ENCODE data around the gene A2ML1.

Gene A2ML1

DNA sequence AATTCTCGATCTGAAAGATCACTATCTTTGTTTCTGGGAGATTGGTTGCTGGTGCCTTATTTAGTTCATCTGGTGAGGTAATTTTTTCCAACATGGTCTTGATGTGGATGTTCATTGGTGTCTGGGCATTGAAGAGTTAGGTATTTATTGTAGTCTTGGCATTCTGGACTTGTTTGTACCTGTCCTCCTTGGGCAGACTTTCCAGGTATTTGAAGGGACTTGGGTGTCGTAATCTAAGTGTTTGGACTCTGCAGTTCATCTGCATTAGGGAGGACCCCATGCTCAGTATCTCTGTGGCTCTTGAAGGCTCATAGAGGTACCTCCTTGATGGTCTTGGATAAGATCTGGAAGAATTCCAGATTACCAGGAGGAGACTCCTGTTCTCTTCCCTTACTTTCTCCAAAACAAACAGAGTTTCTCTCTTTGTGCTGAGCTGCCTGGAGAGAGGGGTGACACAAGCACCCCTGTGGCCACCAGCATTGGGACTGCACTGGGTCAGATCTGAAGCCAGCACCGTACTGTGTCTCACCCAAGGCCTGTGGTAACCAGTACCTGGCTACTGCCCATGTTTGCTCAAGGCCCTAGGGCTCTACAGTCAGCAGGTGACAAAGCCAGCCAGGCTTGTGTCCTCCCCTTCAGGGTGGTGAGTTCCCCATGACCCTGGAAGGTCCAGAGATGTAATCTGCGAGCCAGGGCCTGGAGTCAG lies 5.3 kb downstream of the A2ML1 start:
- no peak for DNase-seq (ENCODE audit: extremely low read depth, insufficient read length)
- TF ChIP-seq, protein P1, sequence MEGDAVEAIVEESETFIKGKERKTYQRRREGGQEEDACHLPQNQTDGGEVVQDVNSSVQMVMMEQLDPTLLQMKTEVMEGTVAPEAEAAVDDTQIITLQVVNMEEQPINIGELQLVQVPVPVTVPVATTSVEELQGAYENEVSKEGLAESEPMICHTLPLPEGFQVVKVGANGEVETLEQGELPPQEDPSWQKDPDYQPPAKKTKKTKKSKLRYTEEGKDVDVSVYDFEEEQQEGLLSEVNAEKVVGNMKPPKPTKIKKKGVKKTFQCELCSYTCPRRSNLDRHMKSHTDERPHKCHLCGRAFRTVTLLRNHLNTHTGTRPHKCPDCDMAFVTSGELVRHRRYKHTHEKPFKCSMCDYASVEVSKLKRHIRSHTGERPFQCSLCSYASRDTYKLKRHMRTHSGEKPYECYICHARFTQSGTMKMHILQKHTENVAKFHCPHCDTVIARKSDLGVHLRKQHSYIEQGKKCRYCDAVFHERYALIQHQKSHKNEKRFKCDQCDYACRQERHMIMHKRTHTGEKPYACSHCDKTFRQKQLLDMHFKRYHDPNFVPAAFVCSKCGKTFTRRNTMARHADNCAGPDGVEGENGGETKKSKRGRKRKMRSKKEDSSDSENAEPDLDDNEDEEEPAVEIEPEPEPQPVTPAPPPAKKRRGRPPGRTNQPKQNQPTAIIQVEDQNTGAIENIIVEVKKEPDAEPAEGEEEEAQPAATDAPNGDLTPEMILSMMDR (IDR thresholded peaks at IDR 0.05; ENCODE audit: insufficient read depth, low read length, poor library complexity, severe bottlenecking) = no peak
- H3K27me3 ChIP-seq (replicated peaks; ENCODE audit: control insufficient read depth, insufficient read depth, low read length) = no peaks in the 10 kb centered on the region
- H3K4me3 ChIP-seq (replicated peaks; ENCODE audit: low read depth, low read length) = no peak overlapping the region
- no peaks in the 10 kb centered on the region for H3K36me3 ChIP-seq (ENCODE audit: control insufficient read depth, insufficient read depth, low read length)

DNA sequence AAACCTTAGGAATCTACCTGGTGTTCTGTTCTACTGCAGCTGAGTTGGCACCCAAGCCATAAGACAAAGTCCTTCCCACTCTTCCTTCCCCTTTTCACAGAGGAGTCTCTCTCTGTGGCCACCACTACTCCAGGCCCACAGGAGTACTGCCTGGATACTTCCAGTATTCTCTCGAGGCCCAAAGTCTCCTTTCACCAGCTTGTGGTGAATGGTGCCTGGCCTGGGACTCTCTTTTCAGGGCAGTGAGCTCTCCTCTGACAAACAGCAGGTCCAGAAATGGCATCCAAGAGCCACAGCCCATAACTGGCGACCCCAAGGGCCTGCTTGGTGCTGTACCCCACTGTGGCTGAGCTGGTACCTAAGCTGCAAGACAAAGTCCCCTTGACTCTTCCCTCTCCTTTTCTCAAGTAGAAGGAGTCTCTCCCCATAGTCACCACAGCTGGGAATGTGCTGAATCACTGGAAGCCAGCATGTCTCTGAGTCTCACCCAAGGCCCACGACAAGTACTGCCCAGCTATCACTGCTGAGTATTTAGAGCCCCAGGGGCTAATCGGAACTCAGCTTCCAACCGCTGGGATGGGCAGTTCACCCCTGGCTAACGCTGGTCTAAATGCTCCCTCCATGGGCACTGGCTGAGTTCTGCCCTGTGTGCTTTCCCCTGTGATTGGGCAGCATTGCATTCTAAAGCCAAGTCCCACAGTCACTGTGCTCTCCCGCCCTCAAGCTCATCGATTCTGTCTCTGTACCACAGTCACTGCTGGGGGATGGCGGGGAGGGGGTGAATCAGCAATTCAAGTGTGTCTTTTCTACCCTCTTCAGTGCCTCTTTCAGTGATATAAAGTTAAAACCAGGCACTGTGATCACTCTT lies 6.1 kb downstream of the A2ML1 start:
- TF ChIP-seq, protein P1 (IDR thresholded peaks at IDR 0.05; ENCODE audit: insufficient read depth, low read length, poor library complexity, severe bottlenecking) = no peak
- H3K27me3 ChIP-seq (replicated peaks; ENCODE audit: control insufficient read depth, insufficient read depth, low read length) = no peaks in the 10 kb centered on the region
- DNase-seq (ENCODE audit: extremely low read depth, insufficient read length) = no peak
- H3K36me3 ChIP-seq (ENCODE audit: control insufficient read depth, insufficient read depth, low read length) = no peaks in the 10 kb centered on the region
- no peak overlapping the region for H3K4me3 ChIP-seq (replicated peaks; ENCODE audit: low read depth, low read length)

DNA sequence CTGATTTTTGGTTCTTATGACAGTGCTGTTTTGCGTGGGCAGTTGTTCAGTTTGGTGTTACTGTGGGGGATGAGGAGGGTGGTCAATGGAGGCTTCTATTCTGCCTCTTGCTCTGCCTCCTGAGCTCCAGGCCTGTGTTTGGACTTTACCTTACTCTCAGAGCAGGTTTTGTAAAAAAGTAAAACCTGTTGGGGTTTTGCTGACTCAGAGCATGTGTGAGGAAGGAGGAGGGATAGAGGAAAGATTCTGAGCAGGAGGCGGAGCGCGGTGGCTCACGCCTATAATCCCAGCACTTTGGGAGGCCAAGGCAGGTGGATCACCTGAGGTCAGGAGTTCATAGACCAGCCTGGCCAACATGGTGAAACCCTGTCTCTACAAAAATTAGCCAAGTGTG lies 6.7 kb downstream of the A2ML1 start:
- TF ChIP-seq, protein P1 (IDR thresholded peaks at IDR 0.05; ENCODE audit: insufficient read depth, low read length, poor library complexity, severe bottlenecking) = no peak
- DNase-seq (ENCODE audit: extremely low read depth, insufficient read length) = no peak
- H3K4me3 ChIP-seq (replicated peaks; ENCODE audit: low read depth, low read length) = no peak overlapping the region
- no peaks in the 10 kb centered on the region for H3K27me3 ChIP-seq (replicated peaks; ENCODE audit: control insufficient read depth, insufficient read depth, low read length)
- no peaks in the 10 kb centered on the region for H3K36me3 ChIP-seq (ENCODE audit: control insufficient read depth, insufficient read depth, low read length)

DNA sequence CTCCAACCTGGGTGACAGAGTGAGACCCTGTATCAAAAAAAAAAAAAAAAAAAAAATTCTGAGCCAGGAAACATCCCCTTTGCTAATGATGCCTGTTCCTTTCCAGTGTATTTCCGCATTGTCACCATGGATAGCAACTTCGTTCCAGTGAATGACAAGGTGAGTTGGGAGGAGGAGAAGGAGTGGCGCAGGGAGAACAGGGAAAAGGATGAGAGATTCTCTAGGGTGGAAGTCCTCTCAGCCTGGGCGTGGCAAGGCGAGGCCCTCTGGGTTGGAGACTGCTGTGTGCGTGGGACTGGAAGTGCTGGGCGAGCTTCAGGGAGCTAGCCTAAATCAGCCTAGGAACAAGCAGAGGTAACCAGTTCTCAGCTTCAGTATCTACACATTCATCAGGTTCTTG lies 7.2 kb downstream of the A2ML1 start:
- Histone ChIP-seq H3K4me3 (replicated peaks; ENCODE audit: low read depth, low read length) (no peak overlapping the region), H3K36me3 (ENCODE audit: control insufficient read depth, insufficient read depth, low read length) (no peaks in the 10 kb centered on the region), H3K27me3 (replicated peaks; ENCODE audit: control insufficient read depth, insufficient read depth, low read length) (no peaks in the 10 kb centered on the region)
- DNase-seq (ENCODE audit: extremely low read depth, insufficient read length) = no peak
- TF ChIP-seq, protein P1 (IDR thresholded peaks at IDR 0.05; ENCODE audit: insufficient read depth, low read length, poor library complexity, severe bottlenecking) = no peak

DNA sequence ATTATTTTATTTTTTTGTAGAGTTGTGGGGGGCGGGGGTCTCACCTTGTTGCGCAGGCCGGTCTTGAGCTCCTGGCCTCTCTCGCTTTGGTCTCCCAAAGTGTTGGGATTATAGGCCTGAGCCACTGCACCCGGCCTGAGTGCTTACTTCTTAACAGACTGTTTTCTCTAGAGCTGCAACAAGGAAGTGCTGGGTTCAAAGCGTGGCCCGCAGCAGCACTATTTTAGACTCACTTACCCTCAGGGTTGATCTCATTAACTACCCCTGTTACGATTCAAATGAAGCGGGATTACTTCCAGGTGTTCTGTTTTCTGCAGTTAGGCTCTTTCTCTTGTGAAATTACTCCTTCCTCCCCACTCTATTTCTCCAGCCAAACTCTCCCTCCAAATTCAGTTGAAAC lies 8.7 kb downstream of the A2ML1 start:
- H3K27me3 ChIP-seq (replicated peaks; ENCODE audit: control insufficient read depth, insufficient read depth, low read length) = no peaks in the 10 kb centered on the region
- no peak overlapping the region for H3K4me3 ChIP-seq (replicated peaks; ENCODE audit: low read depth, low read length)
- TF ChIP-seq, protein P1 (IDR thresholded peaks at IDR 0.05; ENCODE audit: insufficient read depth, low read length, poor library complexity, severe bottlenecking) = no peak
- no peak for DNase-seq (ENCODE audit: extremely low read depth, insufficient read length)
- no peaks in the 10 kb centered on the region for H3K36me3 ChIP-seq (ENCODE audit: control insufficient read depth, insufficient read depth, low read length)
